Thyroid gland (tissue), 4 donors: ENCODE results near the gene BEND2. TPM values are rescaled to one million over a fixed set of nuclear protein-coding genes. Genes with fewer than 3 reads are reported as not detected.
"Not testable (repeated sequence)": the region's sequence is repeated elsewhere in the genome, so short reads cannot be mapped to it uniquely, and the experiment has no call there.

Source experiments
- DNase-seq, 2 donors: peaks; one replicate each; pipeline ENCODE4 v3.0.0-alpha.2; 2019
- H3K27ac ChIP-seq, 3 donors: fragments of 200-600 bp; sonication (generic); 1 replicate in 2 of 3; 2 replicates in 1 of 3; pipeline ENCODE4 v1.5.1; 2016 to 2019; ENCODE audit warnings: mild to moderate bottlenecking in 1 of 3, moderate library complexity in 1 of 3
- H3K27me3 ChIP-seq: fragments of 200-600 bp; sonication (generic); one replicate; pipeline ENCODE4 v1.5.1; 2019
- H3K36me3 ChIP-seq, 2 donors: fragments of 200-600 bp; sonication (generic); one replicate each; pipeline ENCODE4 v1.5.1; 2016 to 2019
- H3K4me1 ChIP-seq, 2 donors: fragments of 200-600 bp; sonication (generic); one replicate each; pipeline ENCODE4 v1.5.1; 2017 to 2019
- H3K4me3 ChIP-seq, 3 donors: fragments of 200-600 bp; sonication (generic); replicated peaks in 1 of 3; 1 replicate in 2 of 3; 2 replicates in 1 of 3; pipeline ENCODE4 v1.5.1; 2016; ENCODE audit warnings: mild to moderate bottlenecking in 1 of 3
- H3K9me3 ChIP-seq: fragments of 200-600 bp; sonication (generic); one replicate; pipeline ENCODE4 v1.5.1; 2017
- CTCF ChIP-seq, 6 experiments: fragments of 200-600 bp in 3 of 6; fragments of 450-650 bp in 3 of 6; sonication (generic) in 3 of 6; IDR thresholded peaks; one replicate each; pipeline ENCODE4 v1.5.1; 2016 to 2019; ENCODE audit warnings: antibody characterized with exemption in 6 of 6, mild to moderate bottlenecking in 2 of 6, inconsistent platforms in 1 of 6, moderate library complexity in 1 of 6
- POLR2A ChIP-seq, 2 donors: fragments of 450-650 bp; IDR thresholded peaks; one replicate each; pipeline ENCODE4 v1.6.1; 2017; ENCODE audit warnings: antibody characterized with exemption in 2 of 2, mild to moderate bottlenecking in 2 of 2, moderate library complexity in 1 of 2
- WGBS, 2 donors: methylation state at CpG; one replicate each; pipeline ENCODE4 v1.1.5; 2017; 5-methylcytosine and 5-hydroxymethylcytosine counted together
- intact Hi-C: fragments of 100-400 bp; cut with DNase I; formaldehyde crosslinking; loops from one replicate; pipeline ENCODE4 v1.15.1; 2023
- total RNA-seq, 4 donors: library from RNA; depleted of rRNA; stranded (reverse); fragments of >200 nt; gene quantifications; one replicate each; pipeline ENCODE4 v1.2.3, GENCODE V29; 2016

Gene BEND2
- under 1 TPM in 1 of 4 donors, not detected in 3; 0.13 TPM for total RNA-seq

GRCh38 chrX:18220786-18221185, at the start of gene BEND2:
BEND2 (minus strand) TSS chrX:18220886; CDS start chrX:18220750, 136 bp downstream.
- intact Hi-C loops: no loop called here
- Histone ChIP-seq H3K27me3 (no peaks in the 10 kb centered on the region), H3K27ac (no peak within 1 kb of the TSS), H3K36me3 (no peaks in the 10 kb centered on the region), H3K4me3 (no peak within 1 kb of the TSS), H3K9me3 (no peaks in the 10 kb centered on the region), H3K4me1 (no peaks in the 10 kb centered on the region)
- DNase-seq: no peak
- WGBS, 2 donors: 87 to 92% methylated on average over 12 to 13 of the region's 19 CpGs
- TF ChIP-seq CTCF (IDR thresholded peaks at IDR 0.05): no peak
- no peak for TF ChIP-seq POLR2A (IDR thresholded peaks at IDR 0.05)

GRCh38 chrX:18255059-18255458, 34.4 kb upstream of the BEND2 start:
- Histone ChIP-seq H3K36me3 (no peaks in the 10 kb centered on the region), H3K27me3 (no peaks in the 10 kb centered on the region), H3K27ac (no peak overlapping the region), H3K9me3 (no peaks in the 10 kb centered on the region), H3K4me1 (no peaks in the 10 kb centered on the region), H3K4me3 (no peak overlapping the region)
- no peak for TF ChIP-seq CTCF (IDR thresholded peaks at IDR 0.05)
- TF ChIP-seq POLR2A (IDR thresholded peaks at IDR 0.05): no peak
- DNase-seq: no peak
- intact Hi-C loops: no loop called here
- 94 to 100% methylated on average over 1 of the region's 1 CpG for WGBS, 2 donors

GRCh38 chrX:18252644-18253359, 32.1 kb upstream of the BEND2 start:
- WGBS, 2 donors: 56 to 61% methylated on average over 3 of the region's 3 CpGs

GRCh38 chrX:18229646-18230045, 9.0 kb upstream of the BEND2 start:
- 41 to 72% methylated on average over 15 to 18 of the region's 21 CpGs for WGBS, 2 donors
- H3K9me3 ChIP-seq, intact Hi-C loops: not testable (repeated sequence)

More at GRCh38 chrX:18252644-18253359, 32.1 kb upstream of the BEND2 start:
- Histone ChIP-seq H3K36me3 (no peaks in the 10 kb centered on the region), H3K4me3 (no peak overlapping the region), H3K9me3 (no peaks in the 10 kb centered on the region), H3K27ac (no peak overlapping the region), H3K27me3 (no peaks in the 10 kb centered on the region), H3K4me1 (no peaks in the 10 kb centered on the region)
- intact Hi-C loops: no loop called here
- TF ChIP-seq POLR2A (IDR thresholded peaks at IDR 0.05): no peak
- no peak for TF ChIP-seq CTCF (IDR thresholded peaks at IDR 0.05)
- no peak for DNase-seq

GRCh38 chrX:18228069-18228468, 7.4 kb upstream of the BEND2 start:
- intact Hi-C loops: no loop called here
- Histone ChIP-seq H3K36me3 (no peaks in the 10 kb centered on the region), H3K27ac (no peak overlapping the region), H3K27me3 (no peaks in the 10 kb centered on the region), H3K9me3 (no peaks in the 10 kb centered on the region), H3K4me3 (no peak overlapping the region), H3K4me1 (no peaks in the 10 kb centered on the region)
- no peak for DNase-seq
- TF ChIP-seq CTCF (IDR thresholded peaks at IDR 0.05): no peak
- no peak for TF ChIP-seq POLR2A (IDR thresholded peaks at IDR 0.05)
- WGBS, 2 donors: 87 to 91% methylated on average over 6 to 12 of the region's 14 CpGs

More at GRCh38 chrX:18229646-18230045, 9.0 kb upstream of the BEND2 start:
- H3K27ac ChIP-seq, DNase-seq, H3K4me3 ChIP-seq, H3K27me3 ChIP-seq, H3K36me3 ChIP-seq, H3K4me1 ChIP-seq: not testable (repeated sequence)
